ENCODE measurements around the gene RPL39L.

RPL39L gene

DNA sequence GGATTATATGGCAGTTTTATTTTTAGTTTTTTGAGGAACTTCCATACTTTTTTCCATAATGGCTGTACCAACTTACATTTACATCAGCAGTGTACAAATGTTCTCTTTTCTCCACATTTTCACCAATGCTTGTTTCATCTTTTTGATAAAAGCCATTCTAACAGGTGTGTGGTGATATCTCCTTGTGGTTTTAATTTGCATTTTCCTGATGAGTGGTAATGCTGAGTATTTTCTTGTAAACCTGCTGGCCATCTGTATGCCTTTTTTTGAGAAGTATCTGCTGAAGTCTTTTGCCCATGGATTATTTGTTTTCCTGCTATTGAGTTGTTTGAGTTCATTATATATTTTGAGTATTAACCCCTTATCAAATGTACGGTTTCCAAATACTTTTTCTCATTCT is 50.6 kb downstream of the RPL39L start:
- DNase-seq, result no peak

DNA sequence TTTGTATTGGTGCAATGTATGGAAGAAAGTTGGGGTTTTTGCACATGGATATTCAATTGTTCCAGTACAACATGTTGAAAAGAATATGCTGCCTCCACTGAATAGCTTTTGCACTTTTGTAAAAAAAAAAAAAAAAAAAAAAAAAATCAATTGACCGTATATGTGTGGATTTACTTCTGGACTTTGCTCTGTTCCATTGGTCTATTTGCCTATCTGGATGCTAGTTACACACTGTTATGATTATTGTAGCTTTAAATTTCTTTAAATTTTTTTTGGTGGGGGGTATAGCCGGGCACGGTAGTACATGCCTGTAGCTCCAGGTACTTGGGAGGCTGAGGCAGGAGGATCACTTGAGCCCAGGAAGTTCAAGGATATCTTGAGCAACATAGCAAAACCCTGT is 52.5 kb downstream of the RPL39L start:
- DNase-seq, result no peak

GRCh38 chr3:187085933-187086332 is 53.4 kb downstream of the RPL39L start:
- DNase-seq, result no peak

- DNase-seq, result no peak
These were observed 54.2 kb downstream of the RPL39L start for GRCh38 chr3:187085021-187085666.

DNA sequence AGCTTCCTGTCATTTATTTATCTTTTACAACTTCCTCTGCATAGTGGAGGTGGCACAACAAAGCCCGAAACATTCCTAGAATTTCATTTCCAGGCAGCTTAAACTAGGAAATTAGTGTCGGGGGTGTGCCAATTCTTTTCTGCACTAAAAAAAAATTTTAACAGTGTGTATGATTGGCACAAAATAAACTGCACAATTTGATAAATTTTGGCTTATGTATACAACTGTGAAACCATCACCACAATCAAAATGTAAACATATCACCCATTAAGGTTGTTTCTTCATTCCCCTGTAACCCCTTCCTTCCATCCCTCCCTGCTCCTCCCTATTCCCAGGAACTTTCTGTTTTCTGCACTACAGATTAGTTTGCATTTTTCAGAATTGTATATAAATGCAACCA is 54.7 kb downstream of the RPL39L start:
- DNase-seq, result no peak

DNA sequence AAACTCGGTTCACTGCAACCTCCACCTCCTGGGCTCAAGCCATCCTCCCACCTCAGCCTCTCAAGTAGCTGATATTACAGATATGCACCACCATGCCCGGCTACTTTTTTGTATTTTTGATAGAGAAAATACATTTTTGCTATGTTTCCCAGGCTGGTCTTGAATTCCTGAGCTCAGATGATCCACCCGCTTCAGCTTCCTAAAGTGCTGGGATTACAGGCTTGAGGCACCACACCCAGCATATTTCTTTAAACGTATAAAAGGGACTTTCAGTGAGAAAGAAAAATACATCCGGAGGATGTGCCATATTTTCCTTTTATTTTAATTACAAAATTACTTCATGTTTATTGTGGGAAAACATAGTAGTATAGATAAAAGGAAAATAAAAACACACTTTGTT is 55.2 kb downstream of the RPL39L start:
- DNase-seq, result no peak

GRCh38 chr3:187082758-187083375 is 56.4 kb downstream of the RPL39L start:
- no peak for DNase-seq

DNA sequence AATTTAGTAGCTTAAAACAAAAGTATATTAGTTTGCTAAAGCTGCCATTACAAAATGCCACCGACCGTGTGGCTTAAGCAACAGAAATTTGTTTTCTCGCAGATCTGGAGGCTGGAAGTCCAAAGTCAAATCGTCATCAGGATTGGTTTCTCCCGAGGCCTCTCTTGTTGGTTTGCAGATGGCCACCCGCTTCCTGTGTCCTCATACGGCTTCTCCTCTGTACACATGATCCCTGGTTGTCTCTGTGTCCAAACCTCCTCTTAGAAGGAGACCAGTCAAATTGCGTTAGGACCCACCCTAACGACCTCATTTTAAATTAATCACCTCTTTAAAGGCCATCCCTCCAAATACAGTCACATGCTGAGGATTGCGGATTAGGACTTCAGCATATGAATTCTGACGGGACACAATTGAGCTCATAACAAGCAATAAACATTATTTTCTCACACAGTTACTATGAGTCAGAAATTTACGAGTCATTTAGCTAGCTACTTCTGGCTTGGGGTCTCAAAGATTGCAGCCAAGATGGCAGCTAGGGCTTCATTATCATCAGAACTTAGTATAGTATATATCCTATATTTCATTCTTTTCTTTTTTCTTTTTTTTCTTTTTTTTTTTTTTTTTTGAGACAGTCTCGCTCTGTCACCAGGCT is 58.4 kb downstream of the RPL39L start:
- no peak for DNase-seq

DNA sequence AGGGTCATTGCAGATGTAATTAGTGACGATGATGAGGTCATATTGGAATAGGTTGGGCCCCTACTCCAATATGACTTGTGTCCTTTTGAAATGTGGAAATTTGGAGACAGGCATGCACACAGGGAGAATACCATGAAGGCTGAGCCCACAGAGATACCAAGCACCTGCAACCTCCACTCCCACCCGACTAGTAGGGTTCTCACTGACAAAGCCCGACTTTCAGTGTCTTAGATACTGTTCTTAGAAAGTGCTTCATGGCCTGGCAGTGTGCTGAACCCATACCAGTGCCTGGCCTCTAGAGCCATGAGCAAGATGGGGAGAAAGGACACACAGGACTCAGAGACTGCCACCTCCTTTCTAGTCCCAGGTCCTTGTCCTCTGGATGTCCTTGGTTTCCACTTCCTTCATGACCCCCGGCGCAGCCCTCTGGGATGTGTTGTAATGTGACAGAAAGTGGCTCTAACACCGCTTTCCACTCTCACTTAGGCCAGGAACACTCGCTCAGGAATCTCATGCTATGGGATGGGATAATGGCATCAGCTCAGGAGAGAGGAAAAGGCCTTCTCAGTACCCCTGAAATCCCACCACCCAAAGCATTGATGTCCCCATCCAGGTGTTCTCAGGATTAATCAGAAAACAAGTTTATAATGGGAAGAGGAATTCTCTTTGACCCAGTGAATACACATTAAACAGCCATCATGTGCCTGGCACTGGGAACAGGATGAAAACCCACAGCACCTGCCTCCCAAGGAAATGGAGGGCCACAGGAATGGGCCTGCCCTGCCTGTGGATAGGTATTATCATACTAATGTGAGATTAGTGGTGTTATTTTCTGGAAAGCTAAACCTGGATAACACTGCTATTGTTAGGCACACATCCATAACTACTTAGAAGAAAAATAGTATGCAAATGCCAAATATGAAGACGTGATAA is 59.9 kb downstream of the RPL39L start:
- no peak for DNase-seq

- no peak for DNase-seq
These were observed 61.8 kb downstream of the RPL39L start for GRCh38 chr3:187077537-187077936.

DNA sequence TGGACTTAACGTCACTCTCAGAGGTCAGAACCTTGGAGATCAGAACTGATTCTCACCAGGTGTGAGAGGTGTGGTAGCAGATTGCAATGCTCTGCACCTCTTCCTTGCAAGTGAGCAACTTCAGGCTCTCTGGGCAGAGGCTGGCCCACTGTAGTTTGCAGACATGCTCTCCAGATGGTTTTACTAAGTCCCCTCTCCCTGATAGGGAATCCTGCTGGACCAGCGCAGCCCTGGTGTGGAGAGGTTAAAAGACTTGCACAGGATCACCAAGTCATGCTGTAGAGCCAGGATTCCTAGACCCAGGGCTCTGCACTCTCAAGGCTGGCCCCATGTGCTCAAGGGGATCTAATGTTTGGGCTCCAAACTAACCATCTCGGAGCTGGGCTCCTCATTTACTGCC is 62.2 kb downstream of the RPL39L start:
- no peak for DNase-seq

- DNase-seq, result no peak
These were observed 63.0 kb downstream of the RPL39L start for GRCh38 chr3:187076297-187076696.

GRCh38 chr3:187074846-187075245 is 64.5 kb downstream of the RPL39L start:
- no peak for DNase-seq

DNA sequence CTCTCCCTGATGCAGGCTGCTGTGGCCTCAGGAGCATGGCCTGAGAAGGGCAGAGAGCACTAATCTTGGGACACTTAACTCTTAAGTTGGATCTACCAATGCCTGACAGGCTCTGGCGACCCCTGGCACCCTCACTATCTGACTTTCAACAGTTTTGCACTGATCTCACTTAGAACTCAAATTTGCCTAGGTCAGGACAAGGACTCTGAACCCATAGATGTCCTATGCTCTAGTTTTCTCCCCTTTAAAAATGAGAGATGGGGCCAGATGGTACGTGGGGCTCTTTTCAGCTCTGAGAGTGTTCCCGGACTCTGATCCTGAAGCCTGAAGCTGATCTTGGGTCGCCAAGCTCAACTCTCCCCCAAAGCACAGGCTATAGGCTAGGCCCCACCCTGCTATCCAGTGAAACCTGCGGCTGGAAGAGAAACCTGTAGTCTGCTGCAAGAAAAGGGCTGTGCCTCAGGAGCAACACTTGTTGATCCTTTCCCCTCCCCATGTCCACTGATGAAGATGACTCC is 65.7 kb downstream of the RPL39L start:
- no peak for DNase-seq

DNA sequence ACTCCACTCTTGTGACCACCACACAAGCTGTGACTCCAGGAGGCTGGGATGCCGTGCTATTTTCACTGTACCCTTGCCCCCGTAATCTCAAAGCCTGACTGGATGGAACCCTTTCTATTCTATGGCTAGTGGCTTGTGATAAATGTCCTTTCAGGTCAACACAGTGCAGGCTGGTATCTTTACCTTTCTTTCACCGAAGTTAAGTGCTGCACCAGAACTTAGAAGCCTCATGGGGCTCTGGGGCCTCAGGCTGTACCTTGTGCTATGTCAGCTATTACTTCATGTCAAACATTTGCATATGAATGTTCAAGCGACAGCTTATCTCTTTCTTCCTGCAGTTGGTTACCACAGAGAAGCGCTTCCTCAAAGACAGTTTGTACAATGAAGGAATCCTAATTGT is 66.8 kb downstream of the RPL39L start:
- no peak for DNase-seq

DNA sequence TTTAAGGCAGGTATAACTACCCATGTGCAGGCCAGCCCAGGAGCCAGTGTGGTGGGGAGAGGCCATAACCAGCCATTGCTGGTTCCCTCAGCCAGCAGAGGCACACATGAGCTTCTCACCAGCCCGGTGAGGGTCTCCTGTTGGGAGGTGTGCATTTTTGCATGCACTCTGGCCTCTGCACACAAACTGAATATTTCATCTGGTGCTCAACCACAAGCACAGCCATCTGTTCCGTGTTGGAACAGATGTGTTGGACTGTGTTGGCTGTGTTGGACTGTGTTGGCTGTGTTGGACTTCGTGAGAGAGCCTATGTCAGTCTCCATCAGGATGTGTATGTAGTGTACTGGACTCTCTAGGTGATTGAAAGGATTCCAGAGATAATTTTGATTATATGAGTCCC is 67.2 kb downstream of the RPL39L start:
- no peak for DNase-seq
